SJSA1 (cell line): Measurements from ENCODE around the gene IL31RA. TPM values are rescaled to one million over a fixed set of nuclear protein-coding genes. Genes with fewer than 3 reads are reported as not detected.

Experiments used
- total RNA-seq: library from RNA; depleted of rRNA; stranded (reverse); fragments of >200 nt; shearing (Covaris generic); gene quantifications from 2 replicates; pipeline ENCODE4 v1.2.3, GENCODE V29; 2014; rRNA removed

Gene IL31RA
- total RNA-seq, 1 experiment from 2014 or later: 8.9 TPM

Other genes starting within 250 kb of the IL31RA start
- gene SLC38A9, start 139.0 kb upstream of the IL31RA start, total RNA-seq: 22.3 and 26.6 TPM in 2 replicates
- not detected in 2 replicates for gene DDX4, start 113.3 kb upstream of the IL31RA start, total RNA-seq
- gene IL6ST, start 143.6 kb downstream of the IL31RA start, total RNA-seq: 192 and 196 TPM in 2 replicates